Daoy (cell line): ENCODE data around the gene AJM1. TPM values are rescaled to one million over a fixed set of nuclear protein-coding genes. Genes with fewer than 3 reads are reported as not detected.
"Not testable (repeated sequence)": the region's sequence is repeated elsewhere in the genome, so short reads cannot be mapped to it uniquely, and the experiment has no call there.

Experiments used
- DNase-seq: peaks from one replicate; pipeline ENCODE4 v3.0.0-alpha.2; 2015; ENCODE audit warnings: low read depth
- total RNA-seq: library from RNA; depleted of rRNA; stranded (reverse); fragments of >200 nt; shearing (Covaris generic); gene quantifications from 2 replicates; pipeline ENCODE4 v1.2.3, GENCODE V29; 2014; rRNA removed

Gene AJM1
- total RNA-seq, 1 experiment from 2014 or later = 0.74 TPM

DNA sequence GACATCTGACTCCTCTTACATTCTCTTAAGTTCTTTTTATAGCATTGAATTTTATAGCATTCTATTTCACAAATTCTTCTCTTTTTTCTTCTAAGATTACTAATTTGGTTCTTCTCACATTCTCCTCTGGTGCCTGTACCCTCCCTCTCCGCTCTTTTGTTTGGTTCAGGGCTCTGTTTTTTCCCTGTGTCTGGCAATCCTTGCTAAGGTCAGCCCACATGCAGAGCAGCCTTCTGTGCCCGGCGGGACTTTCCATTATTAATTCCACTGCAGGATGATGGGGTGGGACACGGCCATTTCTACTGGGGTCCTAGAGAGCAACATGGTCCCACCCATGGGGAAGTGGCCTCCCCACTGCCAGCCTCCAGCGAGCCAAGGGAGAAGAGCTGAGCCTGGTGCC is 34.2 kb downstream of the AJM1 start:
- no peak for DNase-seq

DNA sequence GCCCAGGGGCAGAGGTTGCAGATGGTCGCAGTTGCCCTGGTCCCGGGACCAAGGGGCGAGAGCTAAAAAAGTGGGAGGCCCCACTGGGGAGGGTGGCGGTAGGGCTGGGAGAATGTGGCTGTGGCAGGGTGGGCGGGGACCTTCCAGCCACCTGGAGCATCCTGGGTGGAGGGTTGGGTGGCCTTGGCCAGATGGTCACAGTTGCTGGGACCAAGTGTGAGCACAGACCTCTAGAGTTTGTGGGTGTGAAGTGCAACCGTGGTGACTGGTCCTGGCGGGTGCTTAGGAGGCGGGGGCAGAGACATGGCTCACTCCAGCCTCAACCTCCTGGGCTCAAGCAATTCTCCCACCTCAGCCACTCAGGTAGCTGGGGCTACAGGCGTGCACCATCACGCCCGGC is 38.4 kb downstream of the AJM1 start:
- DNase-seq = no peak

- peak; percentile 63 for DNase-seq
Observed at GRCh38 chr9:136881691-136882108, 39.4 kb downstream of the AJM1 start.

GRCh38 chr9:136882109-136882946 is 40.0 kb downstream of the AJM1 start:
- DNase-seq = peak; percentile 98

DNA sequence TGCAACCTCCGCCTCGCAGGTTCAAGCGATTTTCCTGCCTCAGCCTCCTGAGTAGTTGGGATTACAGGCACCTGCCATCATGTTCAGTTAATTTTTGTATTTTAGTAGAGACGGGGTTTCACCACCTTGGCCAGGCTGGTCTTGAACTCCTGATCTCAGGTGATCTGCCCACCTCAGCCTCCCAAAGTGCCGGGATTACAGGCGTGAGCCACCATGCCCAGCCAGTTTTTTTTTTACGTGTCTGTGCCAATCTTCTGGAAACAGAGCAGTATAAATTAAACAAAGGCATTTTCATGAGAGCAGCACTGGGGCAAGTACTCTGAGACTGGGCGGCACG is 40.6 kb downstream of the AJM1 start:
- DNase-seq = not testable (repeated sequence)

- not testable (repeated sequence) for DNase-seq
Observed at GRCh38 chr9:136883670-136884069, 41.4 kb downstream of the AJM1 start.

DNA sequence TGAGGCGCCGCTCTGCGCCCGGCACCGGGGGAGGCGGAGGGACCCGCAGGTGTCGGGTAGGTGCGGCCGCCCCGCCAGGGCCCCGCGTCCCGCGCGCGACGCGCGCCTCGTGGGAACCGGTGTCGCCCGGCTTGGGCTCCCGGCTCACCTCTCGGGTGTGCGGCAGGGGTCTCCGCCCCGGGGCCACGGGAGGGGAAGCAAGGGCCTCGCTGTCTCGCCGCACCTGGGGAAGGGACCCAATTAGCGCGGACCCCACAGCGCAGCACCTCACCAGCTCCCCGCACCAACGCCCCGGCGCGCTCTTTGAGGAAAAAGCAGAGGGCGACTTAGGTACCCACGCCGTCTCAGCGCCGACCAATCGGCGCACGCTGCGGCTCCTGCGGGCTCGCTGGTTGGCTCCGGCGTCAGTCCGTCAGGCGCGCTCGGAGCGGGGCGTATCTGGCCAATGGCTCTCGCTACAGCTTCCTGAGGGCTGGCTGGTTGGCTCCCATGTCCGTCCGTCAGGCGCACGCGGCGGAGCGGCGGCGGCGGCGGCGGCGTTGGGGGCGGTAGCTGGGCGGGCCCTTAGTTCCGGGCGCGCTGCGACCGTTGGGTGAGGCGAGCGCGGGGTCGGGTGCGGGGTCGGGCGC is 43.8 kb downstream of the AJM1 start, which contains the start of gene TRAF2:
TRAF2 (plus strand) TSS at position 567 of the 629 bp plus-strand sequence. CDS start 12,225 bp downstream, outside the sequence.
- DNase-seq = peak; percentile 100

DNA sequence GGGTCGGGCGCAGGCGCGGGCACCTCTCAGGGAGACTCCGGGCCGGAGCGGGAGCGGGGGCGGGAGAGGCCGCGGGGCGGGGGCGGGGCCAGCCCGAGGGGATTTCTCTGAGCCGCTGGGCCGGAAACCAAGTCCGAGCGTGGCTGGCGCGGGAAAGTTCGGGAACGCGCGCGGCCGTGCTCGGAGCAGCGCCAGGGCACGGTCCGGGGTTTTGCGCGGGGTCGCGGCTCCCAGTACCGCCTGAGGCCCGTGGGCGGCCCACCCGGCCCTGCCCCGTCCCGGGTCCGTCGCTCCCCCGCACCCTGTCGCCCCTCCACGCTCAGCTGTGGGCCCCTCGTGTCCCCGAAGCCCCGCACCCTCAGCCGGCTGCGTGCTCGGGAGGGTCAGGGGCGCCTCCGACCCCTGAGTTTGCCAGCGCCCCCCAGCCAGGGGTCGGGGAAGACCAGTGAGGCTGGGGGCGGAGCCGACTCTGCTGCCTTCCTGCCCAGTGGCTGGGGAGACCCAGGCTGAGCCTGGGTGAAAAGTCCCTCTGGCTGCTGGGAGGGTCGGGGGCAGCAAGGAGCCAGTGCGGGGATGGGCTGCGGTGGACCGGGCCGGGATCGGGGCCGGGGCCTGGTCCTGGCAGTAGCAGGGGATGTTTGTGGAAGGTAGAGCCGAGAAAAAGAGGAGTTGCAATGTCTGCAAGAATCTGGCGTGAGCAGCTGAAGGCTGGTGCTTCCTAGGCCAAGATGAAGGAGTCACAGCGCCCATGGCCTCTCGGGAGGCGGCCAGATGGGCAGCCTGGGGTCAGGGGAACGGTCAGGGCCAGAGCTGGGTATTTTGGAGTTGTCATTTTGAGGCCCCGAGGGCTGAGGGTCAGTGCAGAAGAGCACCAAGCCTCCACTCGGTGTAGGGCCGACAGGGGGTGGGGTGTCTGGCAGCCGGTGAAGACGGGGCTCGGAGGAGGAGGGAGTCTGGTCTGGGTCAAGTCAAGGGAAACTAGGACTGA is 44.6 kb downstream of the AJM1 start:
- peak; percentile 51 for DNase-seq

GRCh38 chr9:136888454-136888853 is 46.2 kb downstream of the AJM1 start:
- no peak for DNase-seq

GRCh38 chr9:136889858-136890257 is 47.6 kb downstream of the AJM1 start:
- DNase-seq = no peak

- no peak for DNase-seq
Observed at GRCh38 chr9:136890661-136891060, 48.4 kb downstream of the AJM1 start.

Other genes starting within 250 kb of the AJM1 start
- 53.7 and 56.2 TPM in 2 replicates for gene EGFL7, start 179.6 kb upstream of the AJM1 start, total RNA-seq
- gene AGPAT2, start 155.0 kb upstream of the AJM1 start, total RNA-seq = 46.5 and 51.3 TPM in 2 replicates
- 6.6 and 6.8 TPM in 2 replicates for gene DIPK1B, start 129.9 kb upstream of the AJM1 start, total RNA-seq
- gene LCN10, start 99.5 kb upstream of the AJM1 start, total RNA-seq = not detected in 2 replicates
- not detected in 2 replicates for gene LCN6, start 94.0 kb upstream of the AJM1 start, total RNA-seq
- gene LCN8, start 84.2 kb upstream of the AJM1 start, total RNA-seq = not detected in 2 replicates
- not detected in 2 replicates for gene LCN15, start 78.0 kb upstream of the AJM1 start, total RNA-seq
- 46.9 and 61.6 TPM in 2 replicates for gene TMEM141, start 51.1 kb upstream of the AJM1 start, total RNA-seq
- gene CCDC183, start 46.1 kb upstream of the AJM1 start, total RNA-seq = 0.23 TPM in 1 of 2 replicates, not detected in the other
- gene RABL6, start 34.5 kb upstream of the AJM1 start, total RNA-seq = 64.7 and 69.4 TPM in 2 replicates
- gene PHPT1, start 6.9 kb downstream of the AJM1 start, total RNA-seq = 67.5 and 92.7 TPM in 2 replicates
- 2.1 and 6.1 TPM in 2 replicates for gene MAMDC4, start 9.9 kb downstream of the AJM1 start, total RNA-seq
- 379 and 424 TPM in 2 replicates for gene EDF1, start 23.8 kb downstream of the AJM1 start, total RNA-seq
- 25.4 and 34.6 TPM in 2 replicates for gene TRAF2, start 44.0 kb downstream of the AJM1 start, total RNA-seq
- 98.8 and 99.2 TPM in 2 replicates for gene FBXW5, start 102.3 kb downstream of the AJM1 start, total RNA-seq
- 1.2 TPM in 1 of 2 replicates, not detected in the other for gene C8G, start 102.8 kb downstream of the AJM1 start, total RNA-seq
- gene LCN12, start 109.8 kb downstream of the AJM1 start, total RNA-seq = not detected in 2 replicates
- not detected in 2 replicates for gene PTGDS, start 135.0 kb downstream of the AJM1 start, total RNA-seq
- gene LCNL1, start 140.5 kb downstream of the AJM1 start, total RNA-seq = not detected in 2 replicates
- 60.5 and 66.9 TPM in 2 replicates for gene PAXX, start 149.9 kb downstream of the AJM1 start, total RNA-seq
- gene CLIC3, start 154.1 kb downstream of the AJM1 start, total RNA-seq = 0.18 and 3.9 TPM in 2 replicates
- gene ABCA2, start 185.8 kb downstream of the AJM1 start, total RNA-seq = 1.2 and 2.2 TPM in 2 replicates
- gene FUT7, start 189.6 kb downstream of the AJM1 start, total RNA-seq = not detected in 2 replicates
- gene NPDC1, start 203.7 kb downstream of the AJM1 start, total RNA-seq = 15.9 and 17.4 TPM in 2 replicates
- gene ENTPD2, start 211.6 kb downstream of the AJM1 start, total RNA-seq = not detected in 2 replicates
- 69.8 and 86.6 TPM in 2 replicates for gene SAPCD2, start 228.1 kb downstream of the AJM1 start, total RNA-seq
- 6.1 and 12.4 TPM in 2 replicates for gene UAP1L1, start 235.0 kb downstream of the AJM1 start, total RNA-seq
- gene MAN1B1, start 244.5 kb downstream of the AJM1 start, total RNA-seq = 57.5 and 61.9 TPM in 2 replicates